ENCODE data around the gene FRMD5. TPM values are rescaled to one million over a fixed set of nuclear protein-coding genes. Genes with fewer than 3 reads are reported as not detected.

Gene FRMD5
- total RNA-seq, 1 donor from 2014 or later, result 7.8 TPM

GRCh38 chr15:43941071-43941470, 254.0 kb downstream of the FRMD5 start:
- Mint-ChIP-seq H3K4me3 (ENCODE audit: low read depth) (no peak overlapping the region), H3K9me3 (ENCODE audit: low read depth) (no peaks in the 10 kb centered on the region), H3K27me3 (no peaks in the 10 kb centered on the region), H3K36me3 (ENCODE audit: insufficient read depth) (no peaks in the 10 kb centered on the region), H3K27ac (no peak overlapping the region), H3K4me1 (ENCODE audit: low read depth) (peaks cover 3% of the 10 kb centered on the region)
- DNase-seq (ENCODE audit: low spot score, unreplicated experiment), result no peak
- no peak for TF ChIP-seq CTCF (IDR thresholded peaks at IDR 0.05; ENCODE audit: unreplicated experiment)

- H3K27ac Mint-ChIP-seq, result no peak overlapping the region
- H3K9me3 Mint-ChIP-seq (ENCODE audit: low read depth), result no peaks in the 10 kb centered on the region
- no peaks in the 10 kb centered on the region for H3K36me3 Mint-ChIP-seq (ENCODE audit: insufficient read depth)
- H3K4me1 Mint-ChIP-seq (ENCODE audit: low read depth), result peaks cover 3% of the 10 kb centered on the region
- H3K27me3 Mint-ChIP-seq, result no peaks in the 10 kb centered on the region
- DNase-seq (ENCODE audit: low spot score, unreplicated experiment), result no peak
- TF ChIP-seq CTCF (IDR thresholded peaks at IDR 0.05; ENCODE audit: unreplicated experiment), result peak; percentile 46
- no peak overlapping the region for H3K4me3 Mint-ChIP-seq (ENCODE audit: low read depth)
Measured at GRCh38 chr15:43939070-43939469, 256.0 kb downstream of the FRMD5 start.

- Mint-ChIP-seq H3K36me3 (ENCODE audit: insufficient read depth) (no peaks in the 10 kb centered on the region), H3K4me1 (ENCODE audit: low read depth) (no peaks in the 10 kb centered on the region), H3K27me3 (no peaks in the 10 kb centered on the region), H3K9me3 (ENCODE audit: low read depth) (no peaks in the 10 kb centered on the region), H3K4me3 (ENCODE audit: low read depth) (no peak overlapping the region), H3K27ac (no peak overlapping the region)
- TF ChIP-seq CTCF (IDR thresholded peaks at IDR 0.05; ENCODE audit: unreplicated experiment), result no peak
- no peak for DNase-seq (ENCODE audit: low spot score, unreplicated experiment)
Measured at GRCh38 chr15:43934480-43934879, 260.6 kb downstream of the FRMD5 start.

GRCh38 chr15:43932907-43933306, 262.2 kb downstream of the FRMD5 start:
- TF ChIP-seq CTCF (IDR thresholded peaks at IDR 0.05; ENCODE audit: unreplicated experiment), result no peak
- Mint-ChIP-seq H3K4me3 (ENCODE audit: low read depth) (no peak overlapping the region), H3K36me3 (ENCODE audit: insufficient read depth) (no peaks in the 10 kb centered on the region), H3K9me3 (ENCODE audit: low read depth) (no peaks in the 10 kb centered on the region), H3K27ac (no peak overlapping the region), H3K27me3 (peaks cover 2% of the 10 kb centered on the region), H3K4me1 (ENCODE audit: low read depth) (no peaks in the 10 kb centered on the region)
- DNase-seq (ENCODE audit: low spot score, unreplicated experiment), result no peak

- H3K36me3 Mint-ChIP-seq (ENCODE audit: insufficient read depth), result no peaks in the 10 kb centered on the region
- H3K9me3 Mint-ChIP-seq (ENCODE audit: low read depth), result no peaks in the 10 kb centered on the region
- H3K27ac Mint-ChIP-seq, result no peak overlapping the region
- no peaks in the 10 kb centered on the region for H3K4me1 Mint-ChIP-seq (ENCODE audit: low read depth)
- DNase-seq (ENCODE audit: low spot score, unreplicated experiment), result no peak
- no peak for TF ChIP-seq CTCF (IDR thresholded peaks at IDR 0.05; ENCODE audit: unreplicated experiment)
- H3K27me3 Mint-ChIP-seq, result peaks cover 5% of the 10 kb centered on the region
- no peak overlapping the region for H3K4me3 Mint-ChIP-seq (ENCODE audit: low read depth)
Measured at GRCh38 chr15:43931790-43932435, 263.2 kb downstream of the FRMD5 start.
